ENCODE results near the gene GRAP.
"Not testable (repeated sequence)": the region's sequence is repeated elsewhere in the genome, so short reads cannot be mapped to it uniquely, and the experiment has no call there.

Gene GRAP

GRCh38 chr17:19046782-19047375 lies at the start of gene GRAP:
GRAP (minus strand) TSS chr17:19046957; CDS start chr17:19046926, 31 bp downstream.
- not testable (repeated sequence) for DNase-seq

GRCh38 chr17:19093684-19094438 lies 47.1 kb upstream of the GRAP start:
- not testable (repeated sequence) for DNase-seq

DNA sequence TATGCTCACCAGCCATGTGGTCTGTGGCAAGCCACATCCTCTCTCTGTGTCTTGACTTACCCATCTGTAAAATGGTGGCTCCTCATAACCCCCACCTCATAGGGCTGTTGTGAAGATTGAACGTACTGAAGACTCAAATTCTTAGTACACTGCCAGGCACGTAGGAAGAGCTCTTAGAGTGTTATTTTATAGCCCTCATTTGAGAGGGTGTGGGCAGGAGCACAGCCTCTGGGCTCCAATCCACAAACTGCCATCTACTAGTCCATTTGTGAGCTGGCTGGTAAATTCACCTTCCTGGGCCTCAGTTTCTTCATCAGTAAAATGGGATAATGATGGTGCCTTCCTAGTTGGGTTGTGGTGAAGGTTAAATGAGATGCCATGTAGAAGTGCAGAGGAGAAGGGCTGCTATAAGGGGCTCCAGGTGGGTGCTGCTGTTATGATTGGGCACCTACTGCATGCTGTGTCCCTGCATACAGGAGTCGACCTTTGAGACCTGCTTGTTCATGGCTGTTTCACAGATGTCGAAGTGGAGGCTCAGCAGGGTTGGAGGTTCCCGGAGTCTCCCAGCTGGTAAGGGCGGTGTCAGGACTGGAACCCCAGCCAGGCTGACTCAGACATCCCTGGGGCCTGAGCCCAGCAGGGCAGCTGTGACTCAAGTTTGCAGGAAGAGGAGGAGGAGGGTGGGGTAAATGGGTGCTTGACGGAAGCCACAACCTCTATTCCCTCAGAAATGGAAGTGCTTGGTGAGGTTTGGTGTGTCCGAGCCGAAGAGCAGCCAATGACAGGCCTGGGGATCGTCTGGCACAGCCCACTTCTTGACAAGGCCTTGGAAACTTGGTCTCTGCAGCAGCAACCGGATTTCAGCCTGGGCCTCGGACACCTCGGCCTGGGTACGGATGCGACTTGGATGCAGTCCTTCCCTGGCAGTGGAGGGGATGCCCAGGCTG lies 46.3 kb upstream of the GRAP start:
- not testable (repeated sequence) for DNase-seq

DNA sequence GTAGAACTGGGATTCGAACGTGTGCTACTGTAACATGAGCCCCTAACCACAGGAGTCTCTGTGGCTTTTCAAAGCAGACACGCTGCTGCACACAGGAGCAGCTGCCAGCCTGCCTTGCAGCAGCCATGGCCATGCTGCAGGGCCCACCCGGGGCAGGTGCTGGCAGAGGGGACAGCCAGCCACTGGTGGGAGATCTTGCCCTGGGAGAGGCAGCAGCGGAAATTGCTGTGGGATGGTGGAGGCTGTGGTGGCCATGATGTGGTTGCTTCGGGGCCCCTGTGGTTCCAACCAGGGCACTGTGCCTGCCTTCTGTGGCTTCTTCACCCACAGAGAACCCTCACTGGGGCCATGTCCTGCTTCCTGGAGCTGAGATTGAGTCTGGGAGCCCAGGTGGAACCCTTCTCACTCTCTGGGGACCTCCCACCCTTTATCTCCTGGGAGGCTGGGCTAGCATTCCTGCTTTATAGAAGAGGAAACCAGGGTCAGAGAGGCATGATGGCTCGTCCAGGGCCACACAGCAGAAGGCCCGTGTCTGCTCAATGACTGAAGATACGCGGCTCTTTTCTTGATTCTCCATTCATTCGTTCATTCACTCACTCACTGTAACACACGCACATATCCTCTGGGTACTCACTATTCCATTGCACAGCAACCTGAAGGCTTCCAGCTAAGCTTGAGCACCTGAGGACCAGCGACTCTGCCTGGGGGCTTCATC lies 43.5 kb upstream of the GRAP start:
- not testable (repeated sequence) for DNase-seq

DNA sequence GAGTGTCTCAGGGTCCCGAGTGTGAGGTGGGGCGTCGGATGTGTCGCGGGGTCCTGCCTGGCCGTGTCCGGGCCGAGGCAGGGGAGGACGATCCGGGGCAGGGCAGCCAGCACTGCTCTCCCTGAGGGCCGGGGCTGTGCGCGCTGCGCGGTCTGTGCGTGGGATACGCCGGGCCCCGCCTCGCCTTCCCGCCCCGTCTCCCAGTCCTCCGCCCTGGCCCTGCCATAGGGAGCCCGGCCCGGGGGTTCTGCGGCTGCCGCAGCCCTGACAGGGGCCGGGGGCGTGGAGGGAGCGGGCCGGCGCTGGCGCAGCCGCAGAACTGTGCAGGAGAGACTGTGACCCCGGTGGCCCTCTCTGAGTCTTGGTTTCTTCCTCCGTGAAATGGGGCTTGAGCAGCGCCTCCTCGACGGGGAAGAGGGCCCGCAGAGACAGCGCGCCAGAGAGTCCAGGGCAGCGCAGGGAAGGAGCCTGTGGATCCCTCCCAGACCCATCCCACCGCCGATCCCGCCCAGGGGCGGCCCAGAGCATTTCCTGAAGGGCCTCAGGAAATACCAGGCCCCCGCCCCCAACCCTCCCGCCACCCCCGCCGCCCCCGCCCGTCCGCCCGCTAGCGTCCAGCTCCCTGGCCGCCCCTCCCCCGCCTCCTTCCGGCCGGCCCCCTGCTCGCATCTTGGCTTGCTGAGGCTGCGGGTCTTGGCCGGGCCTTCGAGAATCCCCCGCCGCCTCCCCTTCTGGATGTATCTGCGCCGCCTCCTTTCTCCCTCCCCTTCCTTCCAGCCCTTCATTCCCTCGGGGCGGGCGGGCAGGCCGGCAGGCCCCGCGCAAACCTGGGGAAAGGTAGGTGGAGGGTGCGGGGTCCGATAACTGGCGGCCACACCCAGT lies 42.3 kb upstream of the GRAP start:
- DNase-seq: not testable (repeated sequence)

DNA sequence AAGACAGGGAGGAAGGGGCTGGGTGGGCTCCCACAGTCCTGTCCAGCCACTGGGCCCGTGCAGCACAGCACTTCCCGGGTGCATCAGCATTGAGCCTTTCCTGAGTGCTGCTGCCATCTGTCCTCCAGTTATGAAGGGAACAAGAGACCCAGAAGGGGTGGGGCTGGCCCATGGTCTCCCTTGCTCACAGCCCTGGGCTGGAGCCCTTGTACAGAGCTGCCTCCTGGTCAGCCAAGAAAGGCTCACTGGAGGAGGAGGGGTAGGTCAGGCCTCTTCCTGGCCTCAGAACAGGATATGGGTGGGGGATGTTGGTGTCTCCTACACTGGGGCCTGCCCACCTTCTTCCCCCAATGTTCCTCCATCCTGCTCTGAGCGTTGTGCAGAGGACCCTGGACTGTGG lies 30.6 kb upstream of the GRAP start:
- not testable (repeated sequence) for DNase-seq

- peak; percentile 54 for DNase-seq
Observed at GRCh38 chr17:19076398-19077192, 29.8 kb upstream of the GRAP start.

DNA sequence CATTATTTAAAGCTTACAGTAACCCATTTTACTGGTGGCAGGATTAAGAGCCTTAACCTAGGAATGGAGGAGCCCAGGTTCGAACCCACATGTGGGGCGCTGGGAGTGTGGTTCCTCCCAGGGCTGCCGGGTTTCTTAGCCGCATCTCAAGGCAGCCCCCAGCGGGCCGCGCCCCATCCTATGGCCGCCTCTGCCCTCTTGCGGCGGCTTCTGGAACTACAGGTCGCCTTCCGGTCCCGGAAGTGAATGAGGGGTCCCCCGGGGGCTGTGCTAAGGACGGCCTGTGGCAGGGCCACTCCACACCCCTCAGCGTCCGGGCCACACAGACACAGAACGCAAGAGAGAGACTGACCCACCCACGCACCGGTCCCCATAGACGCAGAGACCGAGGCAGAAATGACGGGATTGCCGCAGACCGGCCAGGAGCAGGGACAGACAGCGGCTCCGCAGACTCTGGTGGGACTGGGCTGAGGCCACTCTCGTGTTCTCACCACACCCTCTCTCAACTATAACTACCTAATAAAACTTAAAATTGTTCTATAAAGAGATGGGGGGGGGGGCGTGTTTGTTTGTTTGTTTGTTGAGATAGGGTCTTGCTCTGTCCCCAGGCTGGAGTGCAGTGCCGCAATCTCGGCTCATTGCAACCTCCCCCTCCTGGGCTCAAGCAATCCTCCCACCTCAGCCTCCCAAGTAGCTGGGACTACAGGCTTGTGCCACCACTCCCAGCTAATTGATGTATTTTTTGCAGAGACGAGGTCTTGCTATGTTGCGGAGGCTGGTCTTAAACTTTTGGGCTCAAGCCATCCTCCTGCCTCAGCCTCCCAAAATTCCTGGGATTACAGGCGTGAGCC lies 23.8 kb upstream of the GRAP start:
- not testable (repeated sequence) for DNase-seq

GRCh38 chr17:19064378-19064777 lies 17.6 kb upstream of the GRAP start:
- DNase-seq: not testable (repeated sequence)

- DNase-seq: peak; percentile 89
Observed at GRCh38 chr17:19063326-19063956, 16.7 kb upstream of the GRAP start.

DNA sequence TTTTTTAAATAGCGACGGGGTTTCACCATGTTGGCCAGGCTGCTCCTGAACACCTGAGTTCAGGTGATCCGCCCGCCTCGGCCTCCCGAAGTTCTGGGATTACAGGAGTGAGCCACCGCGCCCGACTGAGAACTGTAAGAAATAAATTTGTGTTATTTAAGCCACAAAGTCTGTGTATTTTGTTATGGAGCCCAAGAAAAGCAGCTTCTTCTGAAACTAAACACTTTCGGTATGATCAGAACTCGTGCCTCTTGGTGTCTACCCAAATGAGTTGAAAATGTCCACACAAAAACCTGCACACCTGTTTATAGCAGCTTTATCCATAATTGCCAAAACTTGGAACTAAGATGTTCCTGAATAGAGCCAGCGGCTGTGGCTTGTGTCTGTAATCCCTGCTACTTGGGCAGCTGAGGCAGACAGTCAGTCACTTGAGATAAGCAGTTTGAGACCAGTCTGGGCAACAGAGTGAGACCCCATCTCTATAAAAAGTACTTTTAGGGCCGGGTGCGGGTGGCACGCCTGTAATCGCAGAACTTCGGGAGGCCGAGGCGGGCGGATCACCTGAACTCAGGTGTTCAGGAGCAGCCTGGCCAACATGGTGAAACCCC lies 16.1 kb upstream of the GRAP start:
- not testable (repeated sequence) for DNase-seq

DNA sequence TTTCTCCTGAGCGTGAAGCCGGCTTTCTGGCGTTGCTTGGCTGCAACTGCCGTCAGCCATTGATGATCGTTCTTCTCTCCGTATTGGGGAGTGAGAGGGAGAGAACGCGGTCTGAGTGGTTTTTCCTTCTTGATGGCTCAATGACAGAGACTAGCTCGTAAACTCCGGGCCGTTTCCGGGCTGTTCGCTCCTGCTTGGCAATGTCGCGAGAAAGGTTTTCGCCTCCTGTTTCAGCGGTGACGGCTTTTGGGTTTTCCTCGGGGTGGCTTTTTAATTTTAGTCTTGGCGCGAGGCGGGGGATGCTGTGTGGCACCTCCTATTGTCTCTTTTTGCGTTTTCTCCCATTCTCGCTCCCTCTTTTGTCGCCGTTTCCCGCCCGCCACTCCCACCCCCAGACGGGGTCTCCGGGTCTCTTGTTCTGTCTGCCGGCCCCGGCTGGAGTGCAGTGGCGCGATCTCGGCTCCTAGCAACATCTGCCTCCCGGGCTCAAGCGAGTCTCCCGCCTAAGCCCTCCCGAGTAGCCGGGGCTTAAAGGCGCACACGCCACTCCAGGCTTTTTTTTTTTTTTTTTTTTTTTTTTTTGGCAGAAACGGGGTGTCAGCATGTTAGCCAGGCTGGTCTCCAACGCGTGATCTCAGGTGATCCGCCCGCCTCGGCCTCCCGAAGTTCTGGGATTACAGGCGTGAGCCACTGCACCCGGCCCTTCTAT lies 15.4 kb upstream of the GRAP start:
- DNase-seq: peak; percentile 85

- DNase-seq: not testable (repeated sequence)
Observed at GRCh38 chr17:19055447-19055846, 8.7 kb upstream of the GRAP start.

- DNase-seq: not testable (repeated sequence)
Observed at GRCh38 chr17:19048826-19049225, 2.1 kb upstream of the GRAP start.

- not testable (repeated sequence) for DNase-seq
Observed at GRCh38 chr17:19047510-19047909, 753 bp upstream of the GRAP start.

DNA sequence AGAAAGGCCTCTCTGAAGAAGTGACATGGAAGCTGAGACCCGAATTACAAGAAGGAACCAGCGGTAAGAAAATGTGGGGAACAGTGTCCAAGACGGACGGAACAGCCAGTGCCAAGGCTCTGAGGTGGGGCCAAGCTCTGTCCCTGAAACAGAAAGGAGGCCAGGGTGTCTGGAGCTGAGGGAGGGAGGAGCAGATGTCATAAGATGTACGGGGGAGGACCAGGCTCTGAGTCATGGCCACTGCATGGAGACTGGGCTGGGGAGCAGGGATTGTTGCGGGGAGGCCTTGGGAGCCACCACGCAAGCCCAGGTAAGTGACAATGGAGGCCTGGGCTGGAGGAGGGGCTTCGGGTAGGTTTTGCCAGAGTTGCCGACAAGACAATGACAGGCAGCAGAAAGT lies 2.1 kb downstream of the GRAP start:
- not testable (repeated sequence) for DNase-seq

GRCh38 chr17:19043032-19043431 lies 3.7 kb downstream of the GRAP start:
- DNase-seq: not testable (repeated sequence)

DNA sequence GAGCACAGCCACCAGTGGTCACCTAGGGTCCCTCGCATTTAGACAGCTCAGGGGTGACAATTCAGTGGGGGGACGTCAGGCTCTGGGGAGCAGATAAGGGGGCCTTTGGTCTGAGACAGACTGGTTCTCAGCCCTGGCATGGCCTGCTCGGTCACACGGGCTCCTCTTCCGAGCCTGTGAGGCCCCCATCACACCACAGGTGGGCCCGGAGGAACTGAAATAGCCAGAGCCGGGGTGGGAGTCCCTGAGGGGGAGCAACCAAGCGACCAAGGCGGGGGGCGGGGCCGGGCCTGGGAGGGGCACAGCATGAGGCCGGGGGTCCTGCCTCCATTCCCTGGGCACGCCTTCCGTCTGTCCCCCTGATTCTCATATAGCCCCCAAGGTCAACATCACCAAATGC lies 4.4 kb downstream of the GRAP start:
- not testable (repeated sequence) for DNase-seq
